Gastroesophageal sphincter (tissue), 3 donors: ENCODE data around the gene SYTL5.

ENCODE experiments used
- CTCF ChIP-seq, 4 experiments: fragments of 200-600 bp in 2 of 4; fragments of 450-650 bp in 2 of 4; sonication (generic) in 1 of 4; IDR thresholded peaks; one replicate each; pipeline ENCODE4 v1.5.1; 2017 to 2019; ENCODE audit warnings: antibody characterized with exemption in 4 of 4, mild to moderate bottlenecking in 2 of 4, moderate library complexity in 2 of 4
- EP300 ChIP-seq: sonication (generic); formaldehyde crosslinking; IDR thresholded peaks from one replicate; pipeline ENCODE4 v1.6.1; 2017; ENCODE audit warnings: antibody characterized with exemption, mild to moderate bottlenecking
- POLR2AphosphoS5 ChIP-seq: sonication (generic); formaldehyde crosslinking; IDR thresholded peaks from one replicate; pipeline ENCODE4 v1.6.1; 2017; ENCODE audit warnings: antibody characterized with exemption

- no peak for TF ChIP-seq CTCF (IDR thresholded peaks at IDR 0.05)
- no peak for TF ChIP-seq EP300
- no peak for TF ChIP-seq POLR2AphosphoS5
Observed at GRCh38 chrX:38126179-38126578, 119.8 kb downstream of the SYTL5 start.
